Ascending aorta (tissue), 2 donors: Measurements from ENCODE around the gene CTXND2. TPM values are rescaled to one million over a fixed set of nuclear protein-coding genes. Genes with fewer than 3 reads are reported as not detected.

Experiments used
- DNase-seq, 2 donors: peaks; one replicate each; pipeline ENCODE4 v3.0.0-alpha.2; 2019; ENCODE audit warnings: low spot score in 2 of 2
- H3K27ac ChIP-seq, 2 donors: fragments of 200-600 bp; sonication (generic); one replicate each; pipeline ENCODE4 v1.5.1; 2016 to 2017; ENCODE audit warnings: mild to moderate bottlenecking in 1 of 2
- H3K27me3 ChIP-seq: fragments of 200-600 bp; sonication (generic); one replicate; pipeline ENCODE4 v1.5.1; 2017
- H3K36me3 ChIP-seq, 2 donors: fragments of 200-600 bp; sonication (generic); one replicate each; pipeline ENCODE4 v1.5.1; 2016
- H3K4me1 ChIP-seq, 2 donors: fragments of 200-600 bp; sonication (generic); one replicate each; pipeline ENCODE4 v1.5.1; 2016 to 2017; ENCODE audit warnings: mild to moderate bottlenecking in 1 of 2
- H3K4me3 ChIP-seq, 2 donors: fragments of 200-600 bp; sonication (generic); one replicate each; pipeline ENCODE4 v1.5.1; 2016 to 2017; ENCODE audit warnings: mild to moderate bottlenecking in 1 of 2
- H3K9me3 ChIP-seq, 2 donors: fragments of 200-600 bp; sonication (generic); one replicate each; pipeline ENCODE4 v1.5.1; 2016
- CTCF ChIP-seq, 3 experiments: fragments of 200-600 bp in 2 of 3; fragments of 450-650 bp in 1 of 3; sonication (generic) in 2 of 3; IDR thresholded peaks; one replicate each; pipeline ENCODE4 v1.5.1; 2016 to 2019; ENCODE audit warnings: antibody characterized with exemption in 3 of 3, mild to moderate bottlenecking in 1 of 3, moderate library complexity in 1 of 3
- intact Hi-C: fragments of 100-400 bp; cut with DNase I; formaldehyde crosslinking; loops from one replicate; pipeline ENCODE4 v1.15.1; 2023
- total RNA-seq: library from RNA; depleted of rRNA; stranded (reverse); fragments of >200 nt; gene quantifications from one replicate; pipeline ENCODE4 v1.1.0, GENCODE V29; 2016

The CTXND2 gene
- total RNA-seq, 1 donor from 2014 or later: not detected

GRCh38 chr1:150955280-150955679 lies 68.3 kb downstream of the CTXND2 start:
- Histone ChIP-seq H3K36me3 (peaks cover 62 to 97% of the 10 kb centered on the region in 2 donors), H3K4me3 (no peak overlapping the region), H3K27ac (peak overlapping the region in 1 of 2 donors; percentile 11), H3K27me3 (no peaks in the 10 kb centered on the region), H3K9me3 (no peaks in the 10 kb centered on the region), H3K4me1 (no peaks in the 10 kb centered on the region)
- no peak for DNase-seq
- intact Hi-C loops: no loop called here
- no peak for TF ChIP-seq CTCF (IDR thresholded peaks at IDR 0.05)

- no peak overlapping the region for H3K27ac ChIP-seq
- no peak overlapping the region for H3K4me3 ChIP-seq
- DNase-seq: no peak
- H3K27me3 ChIP-seq: no peaks in the 10 kb centered on the region
- TF ChIP-seq CTCF (IDR thresholded peaks at IDR 0.05): no peak
- peaks cover 59 to 97% of the 10 kb centered on the region in 2 donors for H3K36me3 ChIP-seq
- no peaks in the 10 kb centered on the region for H3K9me3 ChIP-seq
- no peaks in the 10 kb centered on the region for H3K4me1 ChIP-seq
- intact Hi-C loops: no loop called here
Measured at GRCh38 chr1:150957666-150958065, 70.7 kb downstream of the CTXND2 start.

- intact Hi-C loops: no loop called here
Measured at GRCh38 chr1:150960646-150961045, 73.7 kb downstream of the CTXND2 start.

DNA sequence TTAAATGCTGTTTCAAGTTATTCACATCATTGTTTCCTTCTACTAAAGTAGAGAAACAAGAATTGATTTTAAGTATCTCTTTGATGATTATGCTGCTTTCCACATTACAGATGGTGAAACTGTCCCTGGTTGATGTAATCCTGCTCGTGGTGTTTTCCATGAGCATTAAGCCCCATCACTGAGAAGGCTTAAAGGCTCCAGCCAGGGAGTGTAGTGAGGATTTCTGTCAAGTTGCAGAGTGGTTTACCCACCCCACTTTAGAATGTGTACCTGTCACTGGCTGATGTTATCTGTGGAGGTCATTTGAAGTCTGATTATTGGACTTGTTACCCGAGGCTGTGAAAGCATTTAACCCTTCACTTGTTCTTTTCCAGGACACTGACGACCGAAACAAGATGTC lies 74.8 kb downstream of the CTXND2 start:
- intact Hi-C loops: no loop called here
- peaks cover 80 to 96% of the 10 kb centered on the region in 2 donors for H3K36me3 ChIP-seq
- no peaks in the 10 kb centered on the region for H3K4me1 ChIP-seq
- DNase-seq: no peak
- H3K27me3 ChIP-seq: no peaks in the 10 kb centered on the region
- H3K27ac ChIP-seq: peak overlapping the region in 1 of 2 donors; percentile 23
- no peak overlapping the region for H3K4me3 ChIP-seq
- no peak for TF ChIP-seq CTCF (IDR thresholded peaks at IDR 0.05)
- H3K9me3 ChIP-seq: no peaks in the 10 kb centered on the region

More at GRCh38 chr1:150960646-150961045, 73.7 kb downstream of the CTXND2 start:
- Histone ChIP-seq H3K4me3 (no peak overlapping the region), H3K27me3 (no peaks in the 10 kb centered on the region), H3K9me3 (no peaks in the 10 kb centered on the region), H3K36me3 (peaks cover 69 to 95% of the 10 kb centered on the region in 2 donors), H3K27ac (no peak overlapping the region), H3K4me1 (no peaks in the 10 kb centered on the region)
- TF ChIP-seq CTCF (IDR thresholded peaks at IDR 0.05): no peak
- DNase-seq: no peak

Other genes starting within 250 kb of the CTXND2 start
- 14.7 TPM for gene GOLPH3L, start 190.0 kb upstream of the CTXND2 start, total RNA-seq
- gene HORMAD1, start 166.2 kb upstream of the CTXND2 start, total RNA-seq: not detected
- gene CTSS, start 121.4 kb upstream of the CTXND2 start, total RNA-seq: 32.1 TPM
- gene CTSK, start 78.9 kb upstream of the CTXND2 start, total RNA-seq: 44.0 TPM
- gene ARNT, start 10.5 kb upstream of the CTXND2 start, total RNA-seq: 13.0 TPM
- gene SETDB1, start 39.2 kb downstream of the CTXND2 start, total RNA-seq: 21.3 TPM
- 114 TPM for gene CERS2, start 87.7 kb downstream of the CTXND2 start, total RNA-seq
- not detected for gene ANXA9, start 95.2 kb downstream of the CTXND2 start, total RNA-seq
- 9.7 TPM for gene MINDY1, start 119.8 kb downstream of the CTXND2 start, total RNA-seq
- gene PRUNE1, start 121.3 kb downstream of the CTXND2 start, total RNA-seq: 36.5 TPM
- gene BNIPL, start 149.4 kb downstream of the CTXND2 start, total RNA-seq: not detected
- gene C1orf56, start 160.6 kb downstream of the CTXND2 start, total RNA-seq: 11.4 TPM
- 42.4 TPM for gene CDC42SE1, start 172.5 kb downstream of the CTXND2 start, total RNA-seq
- gene MLLT11, start 173.3 kb downstream of the CTXND2 start, total RNA-seq: 3.6 TPM
- gene GABPB2, start 183.6 kb downstream of the CTXND2 start, total RNA-seq: 3.7 TPM